ENCODE measurements around the gene DNAL1.
"Not testable (repeated sequence)": the region's sequence is repeated elsewhere in the genome, so short reads cannot be mapped to it uniquely, and the experiment has no call there.

Gene DNAL1

GRCh38 chr14:73623504-73624054 is 21.2 kb upstream of the DNAL1 start:
- H3K4me3 ChIP-seq (ENCODE audit: low read depth, low read length): no peak overlapping the region
- no peak for TF ChIP-seq CTCF (conservative IDR thresholded peaks at IDR 0.05; ENCODE audit: low read depth, low read length)
- no peak for DNase-seq (ENCODE audit: low read depth)

GRCh38 chr14:73625706-73626105 is 19.1 kb upstream of the DNAL1 start:
- TF ChIP-seq CTCF (conservative IDR thresholded peaks at IDR 0.05; ENCODE audit: low read depth, low read length): no peak
- no peak overlapping the region for H3K4me3 ChIP-seq (ENCODE audit: low read depth, low read length)
- DNase-seq (ENCODE audit: low read depth): no peak

- H3K4me3 ChIP-seq (ENCODE audit: low read depth, low read length): no peak overlapping the region
- DNase-seq (ENCODE audit: low read depth): peak; percentile 27
- TF ChIP-seq CTCF (conservative IDR thresholded peaks at IDR 0.05; ENCODE audit: low read depth, low read length): no peak
These were observed 17.6 kb upstream of the DNAL1 start for GRCh38 chr14:73627151-73627558.

- TF ChIP-seq CTCF (conservative IDR thresholded peaks at IDR 0.05; ENCODE audit: low read depth, low read length): no peak
- H3K4me3 ChIP-seq (ENCODE audit: low read depth, low read length): no peak overlapping the region
- no peak for DNase-seq (ENCODE audit: low read depth)
These were observed 14.6 kb upstream of the DNAL1 start for GRCh38 chr14:73630009-73630780.

GRCh38 chr14:73633116-73634010 is 11.4 kb upstream of the DNAL1 start:
- peak; percentile 93 for TF ChIP-seq CTCF (conservative IDR thresholded peaks at IDR 0.05; ENCODE audit: low read depth, low read length)
- peak; percentile 85 for DNase-seq (ENCODE audit: low read depth)
- peak overlapping the region; percentile 62 for H3K4me3 ChIP-seq (ENCODE audit: low read depth, low read length)

GRCh38 chr14:73634011-73634833 is 10.6 kb upstream of the DNAL1 start:
- peak overlapping the region; percentile 62 for H3K4me3 ChIP-seq (ENCODE audit: low read depth, low read length)
- peak; percentile 56 for TF ChIP-seq CTCF (conservative IDR thresholded peaks at IDR 0.05; ENCODE audit: low read depth, low read length)
- DNase-seq (ENCODE audit: low read depth): peak; percentile 36

GRCh38 chr14:73636355-73636754 is 8.4 kb upstream of the DNAL1 start:
- H3K4me3 ChIP-seq (ENCODE audit: low read depth, low read length); DNase-seq (ENCODE audit: low read depth): not testable (repeated sequence)
